ENCODE results near the gene ACSM6. TPM values are rescaled to one million over a fixed set of nuclear protein-coding genes. Genes with fewer than 3 reads are reported as not detected.

Gene ACSM6
- total and polyA plus RNA-seq, 11 donors, result 0.20 to 0.25 TPM; not detected in 9

GRCh38 chr10:95262763-95263518 lies 68.9 kb downstream of the ACSM6 start:
- Histone ChIP-seq H3K9me3 (no peaks in the 10 kb centered on the region), H3K4me3 (no peak overlapping the region), H3K4me1 (peaks cover 16 to 73% (median 49%) of the 10 kb centered on the region in 12 donors), H3K27ac (peak overlapping the region in 2 of 12 donors; percentile 1 to 28), H3K27me3 (no peaks in the 10 kb centered on the region), H3K36me3 (peaks cover 0 to 87% (median 43%) of the 10 kb centered on the region in 9 donors)
- TF ChIP-seq CTCF (IDR thresholded peaks at IDR 0.05), result no peak
- TF ChIP-seq POLR2A (IDR thresholded peaks at IDR 0.05), result no peak
- 69 to 92% (median 74%) methylated on average over 5 of the region's 5 CpGs for WGBS, 4 donors
- DNase-seq (no peak), ATAC-seq (no peak)
- intact Hi-C loops (cut with DNase I), result loop anchor here in 1 of 10 donors (10.0 kb wide), 1 partner anchor 72 kb away; no protein-coding TSS in a partner anchor

- no peaks in the 10 kb centered on the region for H3K9me3 ChIP-seq
- TF ChIP-seq CTCF (IDR thresholded peaks at IDR 0.05), result no peak
- no peak for TF ChIP-seq POLR2A (IDR thresholded peaks at IDR 0.05)
- peak overlapping the region in 1 of 12 donors; percentile 1 for H3K27ac ChIP-seq
- peaks cover 0 to 83% (median 45%) of the 10 kb centered on the region in 9 donors for H3K36me3 ChIP-seq
- H3K4me1 ChIP-seq, result peaks cover 19 to 82% (median 58%) of the 10 kb centered on the region in 12 donors
- ATAC-seq (no peak), DNase-seq (no peak)
- 79 to 91% (median 84%) methylated on average over 7 of the region's 7 CpGs for WGBS, 4 donors
- intact Hi-C loops (cut with DNase I), result loop anchor here in 1 of 10 donors (10.0 kb wide), 1 partner anchor 71 kb away; no protein-coding TSS in a partner anchor
- H3K4me3 ChIP-seq, result no peak overlapping the region
- H3K27me3 ChIP-seq, result no peaks in the 10 kb centered on the region
Measured at GRCh38 chr10:95263864-95264226, 69.8 kb downstream of the ACSM6 start.

- DNase-seq, result no peak
- Histone ChIP-seq H3K4me3 (no peak overlapping the region), H3K9me3 (no peaks in the 10 kb centered on the region), H3K27me3 (no peaks in the 10 kb centered on the region), H3K36me3 (peaks cover 0 to 80% (median 40%) of the 10 kb centered on the region in 9 donors), H3K4me1 (peaks cover 22 to 86% (median 63%) of the 10 kb centered on the region in 12 donors), H3K27ac (peak overlapping the region in 2 of 12 donors; percentile 39 to 87)
- TF ChIP-seq CTCF (IDR thresholded peaks at IDR 0.05) (no peak), POLR2A (IDR thresholded peaks at IDR 0.05) (no peak)
- no peak for ATAC-seq
- 69 to 83% (median 77%) methylated on average over 6 of the region's 6 CpGs for WGBS, 4 donors
- intact Hi-C loops (cut with DNase I), result loop anchor here in 2 of 10 donors (5.0 to 10.0 kb wide), 2 partner anchors 68 to 70 kb away; no protein-coding TSS in a partner anchor
Measured at GRCh38 chr10:95264227-95265051, 70.4 kb downstream of the ACSM6 start.

- H3K4me3 ChIP-seq, result no peak overlapping the region
- peaks cover 0 to 80% (median 38%) of the 10 kb centered on the region in 9 donors for H3K36me3 ChIP-seq
- ATAC-seq (no peak), DNase-seq (no peak)
- peak overlapping the region in 6 of 12 donors; percentile 71 to 88 (median 86) for H3K27ac ChIP-seq
- WGBS, 4 donors, result 80 to 96% (median 93%) methylated on average over 8 of the region's 8 CpGs
- H3K9me3 ChIP-seq, result no peaks in the 10 kb centered on the region
- H3K27me3 ChIP-seq, result no peaks in the 10 kb centered on the region
- TF ChIP-seq POLR2A (IDR thresholded peaks at IDR 0.05) (no peak), CTCF (IDR thresholded peaks at IDR 0.05) (no peak)
- H3K4me1 ChIP-seq, result peaks cover 22 to 87% (median 60%) of the 10 kb centered on the region in 12 donors
- intact Hi-C loops (cut with DNase I), result loop anchor here in 2 of 10 donors (5.0 to 10.0 kb wide), 2 partner anchors 67 to 69 kb away; no protein-coding TSS in a partner anchor
Measured at GRCh38 chr10:95265572-95265971, 71.5 kb downstream of the ACSM6 start.

Data from heart left ventricle (tissue), 16 donors.